GM23338 (cell line): ENCODE results near the gene CLSTN2. TPM values are rescaled to one million over a fixed set of nuclear protein-coding genes. Genes with fewer than 3 reads are reported as not detected.

Experiments used
- ATAC-seq: fragments of 200-7000 bp; cut with Tn5 transposase; 3 replicates; pipeline ENCODE4 v1.9.1; 2020
- DNase-seq: peaks from one replicate; pipeline ENCODE4 v3.0.0-alpha.2; 2015; ENCODE audit warnings: low spot score
- H2AFZ ChIP-seq: fragments of 200-600 bp; sonication (generic); 2 replicates; pipeline ENCODE4 v1.8.0; 2016; ENCODE audit warnings: antibody characterized with exemption, mild to moderate bottlenecking, moderate library complexity
- H3F3A ChIP-seq: fragments of 200-600 bp; sonication (generic); replicated peaks from 2 replicates; pipeline ENCODE4 v1.8.0; 2017; ENCODE audit warnings: antibody characterized with exemption, mixed run types, low read depth
- H3K27ac ChIP-seq: fragments of 200-600 bp; sonication (generic); 2 replicates; pipeline ENCODE4 v1.6.1; 2016; ENCODE audit warnings: low read depth
- H3K27me3 ChIP-seq: fragments of 200-600 bp; sonication (generic); 2 replicates; pipeline ENCODE4 v1.8.0; 2016; ENCODE audit warnings: mild to moderate bottlenecking, mixed run types, moderate library complexity; ENCODE audit not compliant: insufficient read depth
- H3K36me3 ChIP-seq: fragments of 200-600 bp; sonication (generic); 2 replicates; pipeline ENCODE4 v1.8.0; 2016; ENCODE audit warnings: mild to moderate bottlenecking; ENCODE audit not compliant: insufficient read depth
- H3K4me1 ChIP-seq: fragments of 200-600 bp; sonication (generic); 2 replicates; pipeline ENCODE4 v1.8.0; 2016; ENCODE audit warnings: mild to moderate bottlenecking, moderate library complexity; ENCODE audit not compliant: insufficient read depth
- H3K4me2 ChIP-seq: fragments of 200-600 bp; sonication (generic); 2 replicates; pipeline ENCODE4 v1.7.1; 2017; ENCODE audit warnings: mixed run types
- H3K4me3 ChIP-seq: fragments of 200-600 bp; sonication (generic); 2 replicates; pipeline ENCODE4 v1.6.1; 2016; ENCODE audit warnings: mixed run types
- H3K79me2 ChIP-seq: fragments of 200-600 bp; sonication (generic); replicated peaks from 2 replicates; pipeline ENCODE4 v1.8.0; 2017; ENCODE audit warnings: mild to moderate bottlenecking; ENCODE audit not compliant: insufficient read depth
- H3K9me2 ChIP-seq: fragments of 200-600 bp; sonication (generic); 2 replicates; pipeline ENCODE4 v1.8.0; 2017; ENCODE audit not compliant: insufficient read depth
- H4K20me1 ChIP-seq: fragments of 200-600 bp; sonication (generic); replicated peaks from 2 replicates; pipeline ENCODE4 v1.8.0; 2017; ENCODE audit warnings: mild to moderate bottlenecking; ENCODE audit not compliant: insufficient read depth
- H3K27ac Mint-ChIP-seq: 2 replicates; pipeline ENCODE4 v1.8.0; 2020; ENCODE audit warnings: inconsistent platforms, mild to moderate bottlenecking, moderate library complexity, mixed read lengths
- H3K27me3 Mint-ChIP-seq: 3 replicates; pipeline ENCODE4 v1.8.0; 2022; ENCODE audit warnings: low read depth, mild to moderate bottlenecking, moderate library complexity, mixed read lengths, inconsistent platforms; ENCODE audit not compliant: insufficient read depth, poor library complexity
- H3K36me3 Mint-ChIP-seq: 3 replicates; pipeline ENCODE4 v1.8.0; 2021; ENCODE audit warnings: low read depth, mild to moderate bottlenecking, inconsistent platforms, moderate library complexity, mixed read lengths
- H3K4me1 Mint-ChIP-seq: 3 replicates; pipeline ENCODE4 v1.8.0; 2020; ENCODE audit warnings: mild to moderate bottlenecking, inconsistent platforms, mixed read lengths
- H3K4me3 Mint-ChIP-seq: 3 replicates; pipeline ENCODE4 v1.8.0; 2021; ENCODE audit warnings: moderate library complexity, mild to moderate bottlenecking, inconsistent platforms, mixed read lengths
- H3K9me3 Mint-ChIP-seq: 3 replicates; pipeline ENCODE4 v1.8.0; 2020; ENCODE audit warnings: moderate library complexity, mild to moderate bottlenecking, inconsistent platforms, mixed read lengths
- CREB1 ChIP-seq: fragments of 250-450 bp; sonication (Bioruptor Pico); IDR thresholded peaks from 2 replicates; pipeline ENCODE4 v1.5.0; 2020; ENCODE audit warnings: low read depth, mild to moderate bottlenecking, moderate library complexity
- EZH2 ChIP-seq: fragments of 200-600 bp; sonication (generic); IDR thresholded peaks from one replicate; pipeline ENCODE4 v1.8.0; 2017; ENCODE audit warnings: antibody characterized with exemption, mild to moderate bottlenecking, low read depth; ENCODE audit not compliant: unreplicated experiment
- EZH2phosphoT487 ChIP-seq: fragments of 200-600 bp; sonication (generic); IDR thresholded peaks from one replicate; pipeline ENCODE4 v1.8.1; 2018; ENCODE audit warnings: antibody characterized with exemption; ENCODE audit not compliant: unreplicated experiment
- JUNB ChIP-seq: IDR thresholded peaks from one replicate; pipeline ENCODE4 v1.6.1; 2016; ENCODE audit warnings: antibody characterized with exemption; ENCODE audit not compliant: unreplicated experiment
- NANOG ChIP-seq: IDR thresholded peaks from 2 replicates; pipeline ENCODE4 v1.6.1; 2016; ENCODE audit warnings: antibody characterized with exemption, borderline replicate concordance
- POLR2AphosphoS5 ChIP-seq: IDR thresholded peaks from 2 replicates; pipeline ENCODE4 v1.6.1; 2016; ENCODE audit warnings: antibody characterized with exemption, low read depth
- REST ChIP-seq: IDR thresholded peaks from one replicate; pipeline ENCODE4 v1.6.1; 2018; ENCODE audit warnings: antibody characterized with exemption; ENCODE audit not compliant: unreplicated experiment
- STAT1 ChIP-seq: IDR thresholded peaks from one replicate; pipeline ENCODE4 v1.6.1; 2016; ENCODE audit warnings: antibody characterized with exemption; ENCODE audit not compliant: unreplicated experiment
- ZNF114 ChIP-seq: fragments of 250-450 bp; sonication (Bioruptor Pico); IDR thresholded peaks from 2 replicates; pipeline ENCODE4 v1.5.0; 2020; ENCODE audit warnings: mild to moderate bottlenecking, moderate library complexity
- ZNF331 ChIP-seq: fragments of 250-450 bp; sonication (Bioruptor Pico); IDR thresholded peaks from 2 replicates; pipeline ENCODE4 v1.5.0; 2020; ENCODE audit warnings: low read depth, mild to moderate bottlenecking, moderate library complexity
- ZNF462 ChIP-seq: fragments of 250-450 bp; sonication (Bioruptor Pico); IDR thresholded peaks from 2 replicates; pipeline ENCODE4 v1.5.0; 2020; ENCODE audit warnings: mild to moderate bottlenecking, moderate library complexity
- polyA plus RNA-seq: library from polyadenylated mRNA; unstranded; fragments of >200 nt; fragmentation: Nextera tagmentation; extraction: Ambion mirVana; gene quantifications from 2 replicates; pipeline ENCODE4 v1.2.1, GENCODE V29; 2016
- total RNA-seq: library from RNA; depleted of rRNA; stranded (reverse); fragments of >200 nt; shearing (Covaris generic); gene quantifications from 2 replicates; pipeline ENCODE4 v1.2.3, GENCODE V29; 2014
- TF ChIP-seq, protein P1 (sequence below), 2 experiments: fragments of 200-600 bp in 1 of 2; sonication (generic) in 1 of 2; conservative IDR thresholded peaks; 2 replicates each; pipeline versions ENCODE4 v1.5.1 to v1.6.1; 2016 to 2017; ENCODE audit warnings: antibody characterized with exemption in 2 of 2, low read depth in 2 of 2, mild to moderate bottlenecking in 2 of 2, moderate library complexity in 1 of 2
- TF ChIP-seq, protein P2 (sequence below): IDR thresholded peaks from 2 replicates; pipeline ENCODE4 v1.6.1; 2016; ENCODE audit warnings: antibody characterized with exemption

CLSTN2 gene
- total and polyA plus RNA-seq, 2 experiments from 2014 or later = 0.11 to 0.83 TPM

DNA sequence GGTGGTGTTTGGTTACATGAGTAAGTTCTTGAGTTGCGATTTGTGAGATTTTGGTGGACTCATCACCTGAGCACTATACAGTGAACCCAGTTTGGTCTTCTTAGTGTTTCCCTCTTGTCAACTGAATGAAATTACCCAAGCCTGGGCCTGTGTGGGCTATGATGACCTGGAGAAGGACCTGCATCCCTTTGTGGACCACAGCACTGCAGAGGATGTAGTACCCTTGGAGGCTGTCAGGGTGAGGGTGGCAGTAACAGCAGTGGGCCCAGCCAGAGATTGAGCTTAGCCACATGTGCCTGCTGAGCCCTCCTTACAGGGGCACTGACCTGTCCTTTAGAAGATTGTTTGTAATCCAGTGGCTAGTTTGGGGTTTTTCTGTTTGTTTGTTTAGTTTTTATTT, 492.8 kb downstream of the CLSTN2 start:
- Mint-ChIP-seq H3K27me3 (no peaks in the 10 kb centered on the region), H3K27ac (no peak overlapping the region), H3K36me3 (no peaks in the 10 kb centered on the region), H3K4me1 (peaks cover 18% of the 10 kb centered on the region), H3K4me3 (no peak overlapping the region), H3K9me3 (no peaks in the 10 kb centered on the region; the same call in 2 of the 3 replicates)
- TF ChIP-seq POLR2AphosphoS5 (no peak), STAT1 (no peak), ZNF462 (CRISPR knock-in tag) (no peak), REST (no peak), ZNF331 (CRISPR knock-in tag) (no peak), CREB1 (no peak), ZNF114 (CRISPR knock-in tag) (no peak), EZH2 (no peak), NANOG (no peak), EZH2phosphoT487 (no peak), JUNB (no peak)
- TF ChIP-seq, protein P1, sequence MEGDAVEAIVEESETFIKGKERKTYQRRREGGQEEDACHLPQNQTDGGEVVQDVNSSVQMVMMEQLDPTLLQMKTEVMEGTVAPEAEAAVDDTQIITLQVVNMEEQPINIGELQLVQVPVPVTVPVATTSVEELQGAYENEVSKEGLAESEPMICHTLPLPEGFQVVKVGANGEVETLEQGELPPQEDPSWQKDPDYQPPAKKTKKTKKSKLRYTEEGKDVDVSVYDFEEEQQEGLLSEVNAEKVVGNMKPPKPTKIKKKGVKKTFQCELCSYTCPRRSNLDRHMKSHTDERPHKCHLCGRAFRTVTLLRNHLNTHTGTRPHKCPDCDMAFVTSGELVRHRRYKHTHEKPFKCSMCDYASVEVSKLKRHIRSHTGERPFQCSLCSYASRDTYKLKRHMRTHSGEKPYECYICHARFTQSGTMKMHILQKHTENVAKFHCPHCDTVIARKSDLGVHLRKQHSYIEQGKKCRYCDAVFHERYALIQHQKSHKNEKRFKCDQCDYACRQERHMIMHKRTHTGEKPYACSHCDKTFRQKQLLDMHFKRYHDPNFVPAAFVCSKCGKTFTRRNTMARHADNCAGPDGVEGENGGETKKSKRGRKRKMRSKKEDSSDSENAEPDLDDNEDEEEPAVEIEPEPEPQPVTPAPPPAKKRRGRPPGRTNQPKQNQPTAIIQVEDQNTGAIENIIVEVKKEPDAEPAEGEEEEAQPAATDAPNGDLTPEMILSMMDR (conservative IDR thresholded peaks at IDR 0.05; ENCODE audit: low read depth in 2 of 2) = no peak
- TF ChIP-seq, protein P2, sequence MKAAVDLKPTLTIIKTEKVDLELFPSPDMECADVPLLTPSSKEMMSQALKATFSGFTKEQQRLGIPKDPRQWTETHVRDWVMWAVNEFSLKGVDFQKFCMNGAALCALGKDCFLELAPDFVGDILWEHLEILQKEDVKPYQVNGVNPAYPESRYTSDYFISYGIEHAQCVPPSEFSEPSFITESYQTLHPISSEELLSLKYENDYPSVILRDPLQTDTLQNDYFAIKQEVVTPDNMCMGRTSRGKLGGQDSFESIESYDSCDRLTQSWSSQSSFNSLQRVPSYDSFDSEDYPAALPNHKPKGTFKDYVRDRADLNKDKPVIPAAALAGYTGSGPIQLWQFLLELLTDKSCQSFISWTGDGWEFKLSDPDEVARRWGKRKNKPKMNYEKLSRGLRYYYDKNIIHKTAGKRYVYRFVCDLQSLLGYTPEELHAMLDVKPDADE = no peak
- Histone ChIP-seq H3K27ac (no peak overlapping the region), H2AFZ (no peak overlapping the region), H3K9me2 (peaks cover 13% of the 10 kb centered on the region), H3K4me3 (no peak overlapping the region), H4K20me1 (no peaks in the 10 kb centered on the region), H3K27me3 (no peaks in the 10 kb centered on the region), H3K4me1 (0 out of 2 replicates have a peak, but pooled peaks cover 3% of the 10 kb centered on the region), H3K36me3 (no peaks in the 10 kb centered on the region), H3K4me2 (no peak overlapping the region), H3K79me2 (no peaks in the 10 kb centered on the region), H3F3A (no peaks in the 10 kb centered on the region)
- no peak for ATAC-seq
- no peak for DNase-seq
